CD4-positive, alpha-beta memory T cell (primary cell): Measurements from ENCODE around the gene TBC1D16. TPM values are rescaled to one million over a fixed set of nuclear protein-coding genes. Genes with fewer than 3 reads are reported as not detected.
"Not testable (repeated sequence)": the region's sequence is repeated elsewhere in the genome, so short reads cannot be mapped to it uniquely, and the experiment has no call there.

Experiments
- CTCF ChIA-PET: fragments of 350-600 bp; sonication (Branson Sonifier 250); formaldehyde crosslinking; loops from one replicate; lab custom pipeline; 2021; ENCODE audit warnings: inconsistent platforms; ENCODE audit not compliant: partially characterized antibody; lab: Charles Lee
- POLR2A ChIA-PET: fragments of 350-600 bp; sonication (Branson Sonifier 250); formaldehyde crosslinking; loops from one replicate; lab custom pipeline; 2021; ENCODE audit not compliant: partially characterized antibody; lab: Charles Lee
- DNase-seq, 5 donors: peaks; one replicate each; pipeline versions ENCODE4 v3.0.0 to v3.0.0-alpha.2; 2020 to 2022; ENCODE audit warnings: mixed read lengths in 1 of 5
- H3K27ac ChIP-seq: one replicate; pipeline ENCODE4 v1.7.0; 2013; ENCODE audit warnings: low read depth, low read length
- H3K27me3 ChIP-seq: 2 replicates; pipeline ENCODE4 v1.7.0; 2013; ENCODE audit warnings: mild to moderate bottlenecking, low read length, moderate library complexity; ENCODE audit not compliant: insufficient read depth
- H3K36me3 ChIP-seq: 2 replicates; pipeline ENCODE4 v1.7.0; 2013; ENCODE audit warnings: mild to moderate bottlenecking, low read length, moderate library complexity; ENCODE audit not compliant: insufficient read depth
- H3K4me1 ChIP-seq: 2 replicates; pipeline ENCODE4 v1.7.0; 2013; ENCODE audit warnings: mild to moderate bottlenecking, low read length, moderate library complexity; ENCODE audit not compliant: insufficient read depth
- H3K4me3 ChIP-seq, 2 donors: one replicate each; pipeline ENCODE4 v1.7.0; 2013; ENCODE audit warnings: low read length in 2 of 2, mild to moderate bottlenecking in 1 of 2
- H3K9me3 ChIP-seq, 2 donors: one replicate each; pipeline ENCODE4 v1.7.0; 2013; ENCODE audit warnings: low read length in 2 of 2, control low read depth in 1 of 2; ENCODE audit not compliant: control insufficient read depth in 1 of 2
- H3K27ac Mint-ChIP-seq, 7 donors: one replicate each; pipeline ENCODE4 v1.8.0; 2020 to 2021; ENCODE audit warnings: mixed read lengths in 7 of 7, mild to moderate bottlenecking in 6 of 7, inconsistent platforms in 3 of 7, moderate library complexity in 3 of 7
- H3K27me3 Mint-ChIP-seq, 2 donors: one replicate each; pipeline ENCODE4 v1.8.0; 2020 to 2021; ENCODE audit warnings: mixed read lengths in 2 of 2
- H3K36me3 Mint-ChIP-seq, 2 donors: one replicate each; pipeline ENCODE4 v1.8.0; 2020 to 2021; ENCODE audit warnings: mixed read lengths in 2 of 2, inconsistent platforms in 1 of 2, mild to moderate bottlenecking in 1 of 2
- H3K4me1 Mint-ChIP-seq, 4 donors: one replicate each; pipeline ENCODE4 v1.8.0; 2020 to 2021; ENCODE audit warnings: mixed read lengths in 4 of 4, mild to moderate bottlenecking in 1 of 4
- H3K4me3 Mint-ChIP-seq, 8 donors: one replicate each; pipeline ENCODE4 v1.8.0; 2020 to 2021; ENCODE audit warnings: mixed read lengths in 8 of 8, mild to moderate bottlenecking in 7 of 8, moderate library complexity in 6 of 8, inconsistent platforms in 3 of 8
- H3K9me3 Mint-ChIP-seq, 8 donors: one replicate each; pipeline ENCODE4 v1.8.0; 2020 to 2021; ENCODE audit warnings: mixed read lengths in 8 of 8, mild to moderate bottlenecking in 5 of 8, inconsistent platforms in 3 of 8, moderate library complexity in 1 of 8
- intact Hi-C: fragments of 100-400 bp; cut with micrococcal nuclease; formaldehyde crosslinking; loops from one replicate; pipeline ENCODE4 v1.15.1; 2023
- polyA plus RNA-seq, 2 donors: library from polyadenylated mRNA; unstranded; fragments of 300-500 nt; fragmentation: Illumina TruSeq; gene quantifications; one replicate each; pipeline ENCODE4 v1.2.3, GENCODE V29; 2021
- total RNA-seq, 2 experiments: library from RNA; stranded (reverse); gene quantifications; one replicate each; pipeline ENCODE4 v1.2.3, GENCODE V29; 2021

The TBC1D16 gene
- total and polyA plus RNA-seq, 4 experiments from 2014 or later, result 1.2 to 1.8 (median 1.3) TPM; not detected in 1

DNA sequence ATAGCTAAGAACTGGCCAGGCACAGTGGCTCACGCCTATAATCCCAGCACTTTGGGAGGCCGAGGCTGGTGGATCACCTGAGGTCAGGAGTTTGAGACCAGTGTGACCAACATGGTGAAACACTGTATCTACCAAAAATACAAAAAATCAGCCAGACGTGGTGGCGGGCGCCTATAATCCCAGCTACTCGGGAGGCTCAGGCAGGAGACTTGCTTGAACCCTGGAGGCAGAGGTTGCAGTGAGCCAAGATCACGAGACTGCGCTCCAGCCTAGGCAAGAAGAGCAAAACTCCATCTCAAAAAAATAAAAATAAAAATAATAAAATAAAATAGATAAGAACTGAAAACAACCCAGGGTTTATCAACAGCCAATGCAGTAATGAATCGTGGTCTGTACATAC is 74.1 kb downstream of the TBC1D16 start:
- H3K27me3 Mint-ChIP-seq, result peaks cover 15 to 17% of the 10 kb centered on the region in 2 donors
- H3K27ac Mint-ChIP-seq, H3K4me1 ChIP-seq, H3K9me3 ChIP-seq, DNase-seq, CTCF ChIA-PET, H3K27ac ChIP-seq, intact Hi-C loops, H3K36me3 ChIP-seq, H3K4me1 Mint-ChIP-seq, POLR2A ChIA-PET, H3K4me3 ChIP-seq, H3K27me3 ChIP-seq, H3K4me3 Mint-ChIP-seq, H3K9me3 Mint-ChIP-seq, H3K36me3 Mint-ChIP-seq: not testable (repeated sequence)

DNA sequence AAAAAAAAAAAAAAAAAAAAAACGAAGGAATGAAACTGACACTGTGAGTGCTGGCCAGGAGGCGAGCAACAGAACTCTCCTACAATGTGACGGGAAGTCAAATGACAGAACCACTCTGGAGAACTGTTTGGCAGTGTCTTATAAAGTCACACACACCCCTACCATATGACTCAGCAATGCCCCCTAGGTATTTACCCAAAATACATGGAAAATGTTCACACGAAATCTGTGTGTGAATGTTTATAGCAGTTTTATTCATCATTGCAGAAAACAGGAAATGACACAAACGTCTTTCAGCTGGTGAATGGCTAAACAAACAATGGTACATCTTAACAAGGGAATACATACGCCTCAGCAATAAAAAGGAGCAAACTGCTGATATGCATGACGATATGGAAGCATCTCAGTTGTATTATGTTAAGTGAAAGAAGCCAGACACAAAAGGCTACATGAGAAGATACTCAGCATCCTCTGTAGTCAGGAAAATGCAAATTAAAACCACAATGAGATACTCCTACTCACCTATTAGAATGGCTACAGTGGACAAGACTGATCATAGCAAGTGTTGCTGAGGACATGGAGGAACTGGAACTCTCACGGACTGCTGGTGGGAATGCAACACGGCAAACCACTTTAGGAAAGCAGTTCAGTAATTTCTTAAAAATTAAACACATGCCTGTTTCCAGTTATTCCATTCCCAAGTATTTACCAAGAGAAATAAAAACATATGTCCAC is 74.7 kb downstream of the TBC1D16 start:
- H3K27me3 ChIP-seq, result no peaks in the 10 kb centered on the region
- H3K9me3 ChIP-seq, result no peaks in the 10 kb centered on the region
- H3K36me3 ChIP-seq, result no peaks in the 10 kb centered on the region
- intact Hi-C loops, result no loop called here
- H3K9me3 Mint-ChIP-seq, result peaks cover 0 to 2% (median 0%) of the 10 kb centered on the region in 8 donors
- no peak overlapping the region for H3K4me3 Mint-ChIP-seq
- no peak overlapping the region for H3K27ac Mint-ChIP-seq
- peaks cover 15 to 17% of the 10 kb centered on the region in 2 donors for H3K27me3 Mint-ChIP-seq
- no peaks in the 10 kb centered on the region for H3K4me1 ChIP-seq
- ChIA-PET CTCF (no interaction called here), POLR2A (no interaction called here)
- no peak overlapping the region for H3K27ac ChIP-seq
- H3K4me3 ChIP-seq, result no peak overlapping the region
- DNase-seq, result no peak
- peaks cover 0 to 6% (median 5%) of the 10 kb centered on the region in 4 donors for H3K4me1 Mint-ChIP-seq
- H3K36me3 Mint-ChIP-seq, result no peaks in the 10 kb centered on the region

DNA sequence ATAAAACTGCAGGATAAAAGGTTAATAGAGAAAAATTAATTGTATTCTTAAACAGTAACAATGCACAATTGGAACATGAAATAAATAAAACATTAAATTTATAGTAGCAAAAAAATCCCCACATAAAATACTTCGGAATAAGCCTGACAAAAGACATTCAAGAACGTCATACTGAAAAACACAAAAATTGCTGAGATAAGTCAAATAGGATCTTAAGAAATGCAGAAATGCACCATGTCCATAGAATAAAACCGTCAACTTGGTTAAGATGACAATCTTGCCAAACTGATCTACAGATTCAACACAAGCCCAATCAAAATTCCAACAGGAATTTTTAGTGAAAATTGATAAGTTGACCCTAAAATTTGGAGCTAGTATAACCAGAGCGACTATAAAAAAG is 76.6 kb downstream of the TBC1D16 start:
- POLR2A ChIA-PET, result no interaction called here
- no peaks in the 10 kb centered on the region for H3K36me3 ChIP-seq
- Mint-ChIP-seq H3K36me3 (no peaks in the 10 kb centered on the region), H3K4me1 (peaks cover 0 to 6% (median 5%) of the 10 kb centered on the region in 4 donors), H3K4me3 (no peak overlapping the region), H3K27me3 (peaks cover 14 to 15% of the 10 kb centered on the region in 2 donors), H3K27ac (no peak overlapping the region), H3K9me3 (peaks cover 0 to 2% (median 0%) of the 10 kb centered on the region in 8 donors)
- intact Hi-C loops, result no loop called here
- DNase-seq, result no peak
- no peaks in the 10 kb centered on the region for H3K9me3 ChIP-seq
- H3K27ac ChIP-seq, result no peak overlapping the region
- no peak overlapping the region for H3K4me3 ChIP-seq
- CTCF ChIA-PET, result no interaction called here
- no peaks in the 10 kb centered on the region for H3K4me1 ChIP-seq
- H3K27me3 ChIP-seq, result no peaks in the 10 kb centered on the region

DNA sequence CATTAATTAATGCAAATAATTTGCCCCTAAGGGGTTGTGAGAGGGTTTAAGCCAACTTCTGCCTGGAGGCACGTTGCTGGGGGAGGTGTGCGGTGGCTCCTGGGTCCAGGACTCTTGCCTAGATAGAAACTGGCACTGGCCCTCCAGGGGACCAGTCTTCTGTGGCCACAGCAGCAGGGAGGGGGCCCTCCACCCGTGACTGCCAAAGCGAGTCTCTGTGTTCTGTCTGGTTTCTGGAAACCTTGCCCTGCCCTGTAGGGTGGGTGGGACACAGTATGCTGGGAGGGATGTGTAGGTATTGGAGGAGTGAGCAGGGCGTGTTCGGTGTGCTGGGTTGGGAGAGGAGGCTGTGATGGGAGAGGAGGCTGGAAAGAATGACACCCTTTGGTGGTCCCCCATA is 78.8 kb downstream of the TBC1D16 start:
- Histone ChIP-seq H3K36me3 (no peaks in the 10 kb centered on the region), H3K4me3 (no peak overlapping the region), H3K27me3 (no peaks in the 10 kb centered on the region), H3K9me3 (no peaks in the 10 kb centered on the region), H3K4me1 (no peaks in the 10 kb centered on the region), H3K27ac (no peak overlapping the region)
- H3K27ac Mint-ChIP-seq, result no peak overlapping the region
- no peak overlapping the region for H3K4me3 Mint-ChIP-seq
- ChIA-PET CTCF (no interaction called here), POLR2A (no interaction called here)
- H3K9me3 Mint-ChIP-seq, result peaks cover 0 to 2% (median 0%) of the 10 kb centered on the region in 8 donors
- intact Hi-C loops, result no loop called here
- H3K27me3 Mint-ChIP-seq, result peaks cover 5 to 9% of the 10 kb centered on the region in 2 donors
- DNase-seq, result no peak
- no peaks in the 10 kb centered on the region for H3K36me3 Mint-ChIP-seq
- H3K4me1 Mint-ChIP-seq, result peaks cover 0 to 6% (median 5%) of the 10 kb centered on the region in 4 donors

DNA sequence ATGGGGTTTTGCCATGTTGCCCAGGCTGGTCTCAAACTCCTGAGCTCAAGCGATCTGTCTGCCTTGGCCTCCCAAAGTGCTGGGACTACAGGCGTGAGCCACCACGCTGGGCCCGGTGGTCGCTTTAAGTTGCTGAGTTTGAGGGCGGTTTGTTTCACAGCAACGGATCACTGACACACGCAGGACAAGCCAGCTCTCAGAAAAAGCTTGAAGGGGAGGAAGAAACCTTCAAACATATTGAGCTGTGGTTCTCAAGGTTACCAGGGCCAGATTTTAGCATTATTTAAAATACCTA is 79.3 kb downstream of the TBC1D16 start:
- H3K36me3 Mint-ChIP-seq, DNase-seq, H3K27ac ChIP-seq, H3K9me3 Mint-ChIP-seq, POLR2A ChIA-PET, H3K27me3 ChIP-seq, H3K36me3 ChIP-seq, H3K27ac Mint-ChIP-seq, H3K27me3 Mint-ChIP-seq, H3K4me1 Mint-ChIP-seq, H3K9me3 ChIP-seq, CTCF ChIA-PET, H3K4me3 ChIP-seq, intact Hi-C loops, H3K4me1 ChIP-seq, H3K4me3 Mint-ChIP-seq: not testable (repeated sequence)

DNA sequence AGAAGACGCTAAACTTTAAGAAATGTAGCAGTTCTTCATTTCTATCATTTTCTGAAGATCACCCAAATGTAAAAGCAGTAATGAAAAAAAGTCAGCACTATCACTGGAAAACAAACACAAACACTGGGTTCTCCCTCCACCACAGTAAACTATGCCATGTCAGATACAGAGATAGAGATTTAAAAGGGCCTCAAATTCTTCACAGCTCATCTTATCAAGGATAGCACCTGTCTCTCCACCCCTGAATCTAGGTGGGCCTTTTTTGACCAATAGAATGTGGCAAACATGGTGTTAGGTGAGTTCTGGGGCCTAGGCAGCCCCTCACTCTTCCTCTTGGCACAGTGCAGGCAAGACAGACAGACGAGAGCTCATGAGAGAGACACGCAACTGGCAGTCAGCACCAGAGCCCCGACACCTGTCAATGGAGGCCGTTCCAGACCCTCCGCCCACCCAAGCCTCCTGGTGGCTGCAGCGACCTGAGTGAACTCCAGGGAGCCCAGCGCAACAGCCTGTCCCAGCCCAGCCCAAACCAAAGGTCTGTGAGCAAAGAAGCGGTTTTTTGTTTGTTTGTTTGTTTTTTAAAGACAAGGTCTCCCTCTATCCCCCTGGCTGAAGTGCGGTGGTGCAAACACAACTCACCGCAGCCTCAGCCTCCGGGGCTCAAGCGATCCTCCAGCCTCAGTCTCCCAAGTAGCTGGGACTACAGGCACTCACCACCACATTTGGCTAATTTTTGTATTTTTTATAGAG is 79.8 kb downstream of the TBC1D16 start:
- Mint-ChIP-seq H3K36me3 (no peaks in the 10 kb centered on the region), H3K27me3 (peaks cover 5 to 8% of the 10 kb centered on the region in 2 donors), H3K4me1 (peaks cover 0 to 4% (median 1%) of the 10 kb centered on the region in 4 donors), H3K4me3 (no peak overlapping the region), H3K9me3 (peaks cover 0 to 2% (median 0%) of the 10 kb centered on the region in 8 donors), H3K27ac (no peak overlapping the region)
- Histone ChIP-seq H3K27me3 (no peaks in the 10 kb centered on the region), H3K9me3 (no peaks in the 10 kb centered on the region), H3K4me1 (no peaks in the 10 kb centered on the region), H3K27ac (no peak overlapping the region), H3K4me3 (no peak overlapping the region), H3K36me3 (no peaks in the 10 kb centered on the region)
- intact Hi-C loops, result no loop called here
- DNase-seq, result no peak
- POLR2A ChIA-PET, result no interaction called here
- CTCF ChIA-PET, result no interaction called here

DNA sequence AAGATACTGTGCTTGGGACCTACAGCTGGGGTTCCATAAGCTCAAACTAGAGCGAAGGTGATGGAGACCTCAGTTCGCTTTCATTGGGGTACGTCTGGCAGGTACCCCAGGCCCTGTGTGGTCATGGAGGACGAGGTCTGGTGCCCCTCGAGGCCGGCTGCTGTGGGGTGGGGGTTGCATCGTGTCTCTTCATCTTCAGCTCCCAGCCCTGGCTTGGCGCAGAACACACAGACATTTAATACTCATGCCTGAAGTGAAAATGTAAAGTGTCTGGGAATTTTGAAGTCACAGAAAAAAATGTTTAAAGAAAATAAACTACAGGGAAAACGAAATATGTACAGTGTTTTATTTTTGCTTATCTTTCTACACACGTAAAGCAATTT is 80.5 kb downstream of the TBC1D16 start:
- H3K4me1 ChIP-seq, result no peaks in the 10 kb centered on the region
- no peaks in the 10 kb centered on the region for H3K27me3 ChIP-seq
- POLR2A ChIA-PET, result no interaction called here
- CTCF ChIA-PET, result no interaction called here
- H3K36me3 ChIP-seq, result no peaks in the 10 kb centered on the region
- no peak overlapping the region for H3K27ac ChIP-seq
- intact Hi-C loops, result no loop called here
- DNase-seq, result no peak
- Mint-ChIP-seq H3K4me3 (no peak overlapping the region), H3K4me1 (peaks cover 0 to 1% (median 0%) of the 10 kb centered on the region in 4 donors), H3K9me3 (peaks cover 0 to 1% (median 0%) of the 10 kb centered on the region in 8 donors), H3K36me3 (no peaks in the 10 kb centered on the region), H3K27me3 (peaks cover 5 to 8% of the 10 kb centered on the region in 2 donors), H3K27ac (no peak overlapping the region)
- H3K4me3 ChIP-seq, result no peak overlapping the region
- H3K9me3 ChIP-seq, result no peaks in the 10 kb centered on the region
